Mammary epithelial cell (primary cell): Measurements from ENCODE around the gene CCDC14.

ENCODE experiments used
- CTCF ChIP-seq, 2 donors: IDR thresholded peaks in 1 of 2; conservative IDR thresholded peaks in 1 of 2; 2 replicates each; pipeline ENCODE4 v1.5.1; 2011 to 2012; ENCODE audit warnings: inconsistent platforms in 2 of 2, low read length in 2 of 2, mild to moderate bottlenecking in 2 of 2, control low read depth in 1 of 2, low read depth in 1 of 2; ENCODE audit not compliant: insufficient read depth in 1 of 2; ENCODE audit errors: extremely low read depth in 1 of 2
- EZH2 ChIP-seq: IDR thresholded peaks from 2 replicates; pipeline ENCODE4 v1.6.1; 2012; ENCODE audit warnings: low read length, inconsistent platforms, borderline replicate concordance

GRCh38 chr3:123870033-123870432, 91.0 kb downstream of the CCDC14 start:
- no peak for TF ChIP-seq CTCF (conservative IDR thresholded peaks at IDR 0.05 in 1 of 2, IDR thresholded peaks at IDR 0.05 in 1 of 2; ENCODE audit: extremely low read depth in 1 of 2, insufficient read depth in 1 of 2, low read depth in 1 of 2, low read length in 2 of 2)
- no peak for TF ChIP-seq EZH2
